Mucosa of rectum (tissue), 2 donors: ENCODE data around the gene PALD1.
A peak's percentile ranks its signal among the peaks of the same experiment; 100 is the strongest.

Experiments
- H3K27ac ChIP-seq, 2 donors: one replicate each; pipeline ENCODE4 v1.7.0; 2013; ENCODE audit warnings: inconsistent platforms in 2 of 2, low read depth in 2 of 2, low read length in 2 of 2
- H3K27me3 ChIP-seq, 2 donors: one replicate each; pipeline ENCODE4 v1.7.0; 2013; ENCODE audit warnings: low read length in 2 of 2; ENCODE audit not compliant: control insufficient read depth in 2 of 2, insufficient read depth in 2 of 2
- H3K36me3 ChIP-seq, 2 donors: one replicate each; pipeline ENCODE4 v1.7.0; 2013; ENCODE audit warnings: low read length in 2 of 2; ENCODE audit not compliant: control insufficient read depth in 2 of 2, insufficient read depth in 2 of 2
- H3K4me1 ChIP-seq, 2 donors: one replicate each; pipeline ENCODE4 v1.7.0; 2013; ENCODE audit warnings: low read length in 2 of 2, mild to moderate bottlenecking in 1 of 2; ENCODE audit not compliant: control insufficient read depth in 2 of 2, insufficient read depth in 2 of 2
- H3K4me3 ChIP-seq, 2 donors: one replicate each; pipeline ENCODE4 v1.7.0; 2013; ENCODE audit warnings: low read length in 2 of 2
- H3K9ac ChIP-seq, 2 donors: one replicate each; pipeline ENCODE4 v1.7.0; 2013; ENCODE audit warnings: low read length in 2 of 2, low read depth in 1 of 2, mild to moderate bottlenecking in 1 of 2
- H3K9me3 ChIP-seq, 2 donors: one replicate each; pipeline ENCODE4 v1.7.0; 2013; ENCODE audit warnings: low read length in 2 of 2; ENCODE audit not compliant: control insufficient read depth in 2 of 2
- donor health status: healthy.
- donor health status: Normal muscosa, but diverticular disease.

PALD1 gene

GRCh38 chr10:70561070-70561469 lies 82.5 kb downstream of the PALD1 start:
- H3K9me3 ChIP-seq, result no peaks in the 10 kb centered on the region
- peaks cover 2 to 9% of the 10 kb centered on the region in 2 donors for H3K4me1 ChIP-seq
- H3K9ac ChIP-seq, result no peak overlapping the region
- H3K4me3 ChIP-seq, result no peak overlapping the region
- H3K27ac ChIP-seq, result no peak overlapping the region
- no peaks in the 10 kb centered on the region for H3K36me3 ChIP-seq
- no peaks in the 10 kb centered on the region for H3K27me3 ChIP-seq

- H3K27ac ChIP-seq, result no peak overlapping the region
- no peak overlapping the region for H3K4me3 ChIP-seq
- H3K9ac ChIP-seq, result no peak overlapping the region
- no peaks in the 10 kb centered on the region for H3K36me3 ChIP-seq
- peaks cover 2 to 9% of the 10 kb centered on the region in 2 donors for H3K4me1 ChIP-seq
- no peaks in the 10 kb centered on the region for H3K27me3 ChIP-seq
- H3K9me3 ChIP-seq, result no peaks in the 10 kb centered on the region
These were observed 83.0 kb downstream of the PALD1 start for GRCh38 chr10:70561558-70561957.

- Histone ChIP-seq H3K9ac (no peak overlapping the region), H3K27ac (peak overlapping the region in 1 of 2 donors; percentile 1), H3K4me1 (peaks cover 2 to 9% of the 10 kb centered on the region in 2 donors)
These were observed 83.6 kb downstream of the PALD1 start for GRCh38 chr10:70562036-70562755.

GRCh38 chr10:70563230-70563629 lies 84.7 kb downstream of the PALD1 start:
- Histone ChIP-seq H3K27me3 (no peaks in the 10 kb centered on the region), H3K36me3 (no peaks in the 10 kb centered on the region), H3K27ac (no peak overlapping the region), H3K4me3 (no peak overlapping the region), H3K9ac (no peak overlapping the region), H3K4me1 (peaks cover 2 to 9% of the 10 kb centered on the region in 2 donors), H3K9me3 (no peaks in the 10 kb centered on the region)

More at GRCh38 chr10:70562036-70562755, 83.6 kb downstream of the PALD1 start:
- Histone ChIP-seq H3K4me3 (no peak overlapping the region), H3K9me3 (no peaks in the 10 kb centered on the region), H3K27me3 (no peaks in the 10 kb centered on the region), H3K36me3 (no peaks in the 10 kb centered on the region)

GRCh38 chr10:70564113-70564725 lies 85.7 kb downstream of the PALD1 start:
- Histone ChIP-seq H3K36me3 (no peaks in the 10 kb centered on the region), H3K27me3 (no peaks in the 10 kb centered on the region), H3K4me3 (no peak overlapping the region), H3K9me3 (no peaks in the 10 kb centered on the region), H3K9ac (no peak overlapping the region), H3K27ac (no peak overlapping the region), H3K4me1 (peaks cover under 1 to 3% of the 10 kb centered on the region in 2 donors)

- no peak overlapping the region for H3K4me3 ChIP-seq
- no peaks in the 10 kb centered on the region for H3K9me3 ChIP-seq
- H3K27me3 ChIP-seq, result no peaks in the 10 kb centered on the region
- no peak overlapping the region for H3K9ac ChIP-seq
- peaks cover 0 to 2% of the 10 kb centered on the region in 2 donors for H3K4me1 ChIP-seq
- no peak overlapping the region for H3K27ac ChIP-seq
- no peaks in the 10 kb centered on the region for H3K36me3 ChIP-seq
These were observed 86.4 kb downstream of the PALD1 start for GRCh38 chr10:70564901-70565351.

- H3K27ac ChIP-seq, result no peak overlapping the region
- no peaks in the 10 kb centered on the region for H3K9me3 ChIP-seq
- H3K27me3 ChIP-seq, result no peaks in the 10 kb centered on the region
- peaks cover 0 to 2% of the 10 kb centered on the region in 2 donors for H3K4me1 ChIP-seq
- no peak overlapping the region for H3K9ac ChIP-seq
- H3K36me3 ChIP-seq, result no peaks in the 10 kb centered on the region
- H3K4me3 ChIP-seq, result no peak overlapping the region
These were observed 87.3 kb downstream of the PALD1 start for GRCh38 chr10:70565556-70566514.

GRCh38 chr10:70566515-70567290 lies 88.1 kb downstream of the PALD1 start:
- Histone ChIP-seq H3K27ac (no peak overlapping the region), H3K4me3 (no peak overlapping the region), H3K9ac (no peak overlapping the region), H3K9me3 (no peaks in the 10 kb centered on the region), H3K27me3 (no peaks in the 10 kb centered on the region), H3K36me3 (no peaks in the 10 kb centered on the region), H3K4me1 (no peaks in the 10 kb centered on the region)

GRCh38 chr10:70567603-70568002 lies 89.0 kb downstream of the PALD1 start:
- H3K9me3 ChIP-seq, result no peaks in the 10 kb centered on the region
- no peaks in the 10 kb centered on the region for H3K27me3 ChIP-seq
- no peak overlapping the region for H3K4me3 ChIP-seq
- H3K9ac ChIP-seq, result no peak overlapping the region
- no peaks in the 10 kb centered on the region for H3K36me3 ChIP-seq
- H3K27ac ChIP-seq, result no peak overlapping the region
- no peaks in the 10 kb centered on the region for H3K4me1 ChIP-seq
